SKM-1 (cell line): Measurements from ENCODE around the gene TFRC.
A peak's percentile ranks its signal among the peaks of the same experiment; 100 is the strongest.
"Not testable (repeated sequence)": the region's sequence is repeated elsewhere in the genome, so short reads cannot be mapped to it uniquely, and the experiment has no call there.

Experiments
- DNase-seq: peaks from one replicate; lab custom pipeline; 2025; ENCODE audit not compliant: unreplicated experiment; lab: John Stamatoyannopoulos, UW

The TFRC gene

DNA sequence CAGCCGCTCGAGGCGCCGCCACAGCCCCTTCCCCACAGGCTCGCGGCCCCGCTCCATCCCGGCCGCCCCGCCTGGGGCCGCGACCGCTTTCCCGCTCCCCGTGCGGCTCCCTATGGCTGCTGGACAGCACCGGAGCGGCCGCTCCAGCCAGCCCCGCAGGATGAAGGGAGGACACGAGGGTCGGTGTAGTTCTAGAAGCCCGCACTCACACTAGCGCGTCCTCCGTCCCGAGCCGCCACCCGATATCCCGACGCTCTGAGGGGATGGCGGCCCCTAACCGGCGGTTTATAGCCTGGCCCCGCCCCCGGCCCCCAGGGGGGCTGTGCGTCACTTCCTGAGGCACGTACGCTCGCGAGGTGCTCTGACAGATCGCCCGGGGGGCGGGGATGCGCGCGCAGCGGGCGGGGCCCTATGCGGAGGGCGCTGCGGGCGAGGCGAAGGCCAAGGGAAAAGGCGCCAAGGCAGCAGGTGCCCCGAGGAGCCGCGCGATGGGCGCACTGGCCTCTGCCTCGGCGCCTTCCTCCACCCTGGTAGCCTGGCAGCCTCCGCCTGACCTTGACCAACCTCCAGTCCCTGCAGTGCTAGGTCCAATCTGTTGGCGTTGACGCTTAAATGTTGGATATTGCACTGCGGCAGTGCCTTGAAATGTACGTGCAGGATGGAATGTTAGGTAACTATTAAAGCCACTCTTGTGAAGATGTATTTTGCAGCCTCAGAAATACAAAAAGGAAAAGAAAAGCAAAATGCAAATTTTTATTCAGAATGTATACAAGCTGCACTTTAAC lies at the start of gene TFRC:
TFRC (minus strand) TSS at position 257 of the 785 bp plus-strand sequence. CDS start 4,991 bp downstream, outside the sequence.
- peak; percentile 67 for DNase-seq

DNA sequence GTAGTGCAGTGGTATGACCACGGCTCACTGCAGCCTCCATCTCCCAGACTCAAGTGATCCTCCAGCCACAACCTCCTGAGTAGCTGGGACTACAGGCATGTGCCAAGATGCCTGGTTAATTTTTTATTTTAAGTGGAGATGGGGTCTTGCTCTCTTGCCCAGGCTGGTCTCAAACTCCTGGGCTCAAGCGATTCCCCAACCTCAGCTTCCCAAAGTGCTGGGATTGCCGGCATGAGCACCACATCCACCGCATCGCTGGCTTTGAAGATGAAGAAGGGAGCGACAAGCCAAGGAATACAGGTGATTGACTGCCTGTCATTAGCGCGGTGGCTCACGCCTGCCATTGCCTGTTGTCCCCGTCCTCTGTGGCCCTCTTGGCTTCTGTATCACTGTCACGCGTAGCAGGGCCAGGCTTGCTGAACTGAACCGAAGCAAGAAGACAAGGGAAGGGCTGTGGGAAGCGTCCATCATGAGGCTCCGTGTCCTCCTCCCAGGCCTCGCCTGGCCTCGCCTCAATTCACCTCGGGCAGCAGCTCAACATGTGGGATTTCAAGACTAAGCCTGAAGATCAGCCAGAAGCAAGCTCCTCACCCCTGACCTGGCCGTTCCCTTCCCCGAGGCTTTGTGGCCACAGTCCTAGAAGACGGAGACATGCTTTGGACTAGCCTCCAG lies 46.4 kb upstream of the TFRC start:
- no peak for DNase-seq

DNA sequence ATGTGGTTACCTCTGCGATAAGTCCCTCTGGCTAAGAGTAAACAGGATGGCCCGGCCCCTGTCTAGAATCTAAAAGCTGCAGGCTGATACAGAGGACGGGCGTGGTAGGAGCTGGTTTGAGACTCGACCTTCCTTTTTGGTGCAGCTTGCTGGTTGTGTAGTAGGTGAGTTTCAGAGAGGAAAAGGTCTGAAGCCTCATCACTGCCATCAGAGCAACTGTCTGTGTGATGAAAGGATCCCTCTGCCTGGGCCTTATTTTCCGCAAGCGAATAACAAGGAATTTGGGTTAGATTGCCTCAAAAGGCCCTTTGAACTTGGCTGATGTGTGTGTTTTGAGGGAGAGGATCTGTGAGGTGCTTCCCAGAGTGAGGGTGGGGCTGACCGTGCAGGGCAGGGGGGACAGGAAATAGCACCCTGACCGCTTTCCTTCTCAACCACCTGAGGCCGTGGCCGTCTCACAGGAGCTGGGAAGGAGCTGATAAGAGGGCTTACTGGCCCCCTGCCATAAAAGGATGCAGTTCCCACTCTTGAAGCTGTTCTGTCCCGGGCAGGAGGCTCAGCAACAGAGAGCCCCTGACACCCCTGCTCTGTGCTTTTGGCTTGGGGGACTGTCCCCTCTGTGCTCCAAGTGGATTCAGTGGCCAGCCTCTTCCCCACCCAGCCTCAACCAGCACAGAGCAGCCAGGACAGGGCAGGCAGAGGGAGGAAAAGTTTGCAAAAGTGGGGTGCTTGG lies 45.6 kb upstream of the TFRC start:
- no peak for DNase-seq

DNA sequence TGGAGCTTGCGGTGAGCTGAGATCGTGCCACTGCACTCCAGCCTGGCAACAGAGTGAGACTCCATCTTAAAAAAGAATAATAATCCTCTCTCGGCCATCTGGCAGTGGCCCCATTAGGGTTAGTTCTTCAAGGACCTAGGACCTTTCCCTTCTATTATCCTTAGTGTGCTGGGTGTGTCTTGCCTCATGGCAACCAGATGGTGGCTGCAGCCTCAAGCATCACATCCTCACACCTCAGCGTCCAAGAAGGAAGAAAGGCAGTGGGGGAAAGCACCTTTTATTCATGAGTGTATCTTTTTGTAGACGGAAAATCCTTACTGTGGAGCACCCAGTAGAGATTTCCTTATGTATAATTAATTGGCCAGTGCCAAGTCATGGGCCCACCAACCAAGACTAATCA lies 42.7 kb upstream of the TFRC start:
- no peak for DNase-seq

DNA sequence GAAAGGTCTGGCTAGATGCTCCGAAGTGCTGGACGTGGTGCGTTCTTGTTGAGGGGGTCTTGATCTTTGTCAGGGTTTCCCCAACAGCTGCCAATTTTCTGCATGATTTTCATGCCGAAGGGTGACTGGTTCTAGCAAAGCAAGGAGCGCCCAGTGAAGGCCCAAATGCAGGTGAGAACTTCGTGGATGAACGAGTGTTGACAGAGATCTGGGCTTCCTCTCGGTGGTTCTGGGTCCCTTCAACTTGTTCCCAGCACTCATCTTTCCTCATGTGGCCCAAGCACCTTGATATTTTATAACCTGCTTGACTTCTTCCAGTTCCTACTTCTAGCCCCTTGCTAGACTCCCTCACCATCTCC lies 40.8 kb upstream of the TFRC start:
- no peak for DNase-seq

DNA sequence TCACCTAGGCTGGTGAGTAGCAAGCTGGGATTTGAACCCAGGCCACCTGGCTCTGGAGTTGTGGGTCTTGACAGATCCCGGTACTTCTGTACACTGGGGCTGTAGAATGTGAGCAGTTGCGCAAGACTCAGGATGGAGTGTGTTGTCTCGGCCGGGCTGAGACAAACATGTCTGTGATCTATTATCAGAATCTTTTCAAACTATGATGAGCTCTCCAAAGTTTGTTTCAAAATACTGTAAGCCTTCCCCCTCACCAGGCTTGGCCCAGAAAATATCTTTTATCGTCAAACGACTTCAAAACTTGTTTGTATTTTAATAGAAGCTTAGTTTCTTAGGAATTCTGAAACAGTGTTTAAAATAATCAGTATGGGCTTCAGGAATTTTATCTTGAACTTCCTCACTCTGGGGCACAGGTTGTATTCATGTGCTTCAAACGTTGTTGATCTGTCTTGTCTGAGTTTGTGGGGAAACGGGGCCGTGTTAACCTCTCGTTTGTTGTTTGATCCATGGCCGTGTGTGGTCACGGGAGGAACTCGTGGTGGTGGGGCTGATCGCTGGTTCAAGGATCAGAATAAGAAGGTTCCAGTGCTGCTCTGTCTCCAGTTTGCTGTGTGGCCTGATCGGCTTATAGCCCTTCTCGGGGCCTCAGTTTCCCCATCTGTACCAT lies 40.3 kb upstream of the TFRC start:
- no peak for DNase-seq

DNA sequence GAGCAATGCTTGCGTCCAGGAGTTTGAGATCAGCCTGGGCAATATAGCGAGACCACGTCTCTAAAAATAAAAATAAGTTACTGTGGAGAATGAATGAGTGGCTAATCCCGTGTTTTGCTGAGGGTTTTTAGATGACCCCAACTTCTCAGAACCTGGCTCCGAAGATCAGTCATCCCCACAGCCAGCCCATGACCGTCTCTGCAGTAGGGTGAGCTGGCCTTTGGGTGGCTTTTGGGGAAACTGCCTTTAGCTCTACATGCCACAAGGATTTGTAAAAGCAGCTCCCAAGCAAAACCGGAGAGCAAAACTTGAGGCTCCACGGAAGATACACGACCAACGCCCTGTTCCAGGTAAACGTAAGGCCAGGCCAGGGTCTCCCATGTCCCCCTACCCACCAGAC lies 39.2 kb upstream of the TFRC start:
- DNase-seq: no peak

DNA sequence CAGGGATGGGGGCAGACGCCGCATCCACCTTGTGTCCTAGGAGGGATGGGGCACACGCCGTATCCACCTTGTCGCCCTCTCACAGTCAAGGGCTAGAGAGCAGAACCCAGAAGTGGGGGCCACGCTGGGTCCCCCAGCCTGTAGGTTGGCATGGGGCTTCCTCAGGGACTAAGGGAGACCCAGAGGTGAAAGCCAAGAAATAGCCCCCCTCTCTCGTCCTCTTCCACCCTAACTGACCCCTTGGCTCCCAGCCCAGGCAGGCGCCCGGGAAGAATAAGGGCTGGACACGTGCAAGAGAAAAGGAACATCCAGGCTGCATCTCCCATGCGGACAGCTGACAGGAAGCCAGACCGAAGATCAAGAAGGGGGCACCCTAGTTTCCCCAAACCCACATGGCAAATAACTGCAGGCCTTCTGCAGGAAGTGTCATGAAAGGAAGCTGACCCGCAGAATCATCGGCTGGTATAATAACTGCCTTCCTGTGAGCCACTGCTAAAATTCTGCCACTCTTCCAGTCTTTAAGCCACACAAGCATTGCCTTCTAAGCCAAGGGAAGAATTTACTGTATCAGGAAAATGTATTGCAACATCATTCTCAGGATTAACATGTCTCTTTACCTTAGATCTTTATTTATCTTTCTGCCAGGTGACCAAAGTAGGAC lies 38.5 kb upstream of the TFRC start:
- peak; percentile 68 for DNase-seq

DNA sequence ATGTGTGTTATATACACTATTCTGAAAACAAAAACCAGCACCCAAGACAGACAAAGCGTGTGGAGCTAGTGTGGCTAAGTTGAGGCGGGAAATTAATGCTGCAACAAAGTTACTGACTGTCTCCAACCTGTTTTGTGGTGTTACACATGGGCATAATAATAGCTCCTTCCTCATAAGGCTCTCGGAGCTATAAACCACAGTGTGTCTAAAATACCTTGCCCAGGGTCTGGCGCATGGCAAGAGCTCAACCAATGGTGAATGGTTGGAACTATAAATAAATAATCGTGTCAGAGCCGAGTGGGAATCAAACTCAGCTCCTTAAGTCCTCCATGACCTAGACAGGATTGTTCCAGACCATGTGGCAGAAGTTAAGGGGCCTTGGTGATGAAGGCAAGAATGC lies 35.9 kb upstream of the TFRC start:
- DNase-seq: peak; percentile 79

DNA sequence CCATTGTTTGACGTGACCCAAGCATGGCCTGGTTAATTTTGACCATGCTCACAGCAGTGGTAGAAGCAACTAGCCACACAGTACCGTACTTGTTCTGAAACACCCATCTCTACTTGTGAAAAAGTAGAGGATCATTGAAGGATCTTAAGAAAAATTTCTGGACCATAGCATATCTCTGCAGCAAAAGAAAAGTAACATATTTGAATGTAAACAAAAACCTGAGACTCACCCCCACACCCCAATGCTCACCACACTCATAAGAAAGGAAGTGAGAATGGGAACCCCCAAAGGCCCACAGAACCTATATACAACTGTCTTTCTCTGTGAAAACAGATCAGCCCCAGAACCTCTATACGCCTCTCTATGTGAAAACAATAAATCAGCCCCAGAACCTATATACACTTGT lies 33.8 kb upstream of the TFRC start:
- no peak for DNase-seq

DNA sequence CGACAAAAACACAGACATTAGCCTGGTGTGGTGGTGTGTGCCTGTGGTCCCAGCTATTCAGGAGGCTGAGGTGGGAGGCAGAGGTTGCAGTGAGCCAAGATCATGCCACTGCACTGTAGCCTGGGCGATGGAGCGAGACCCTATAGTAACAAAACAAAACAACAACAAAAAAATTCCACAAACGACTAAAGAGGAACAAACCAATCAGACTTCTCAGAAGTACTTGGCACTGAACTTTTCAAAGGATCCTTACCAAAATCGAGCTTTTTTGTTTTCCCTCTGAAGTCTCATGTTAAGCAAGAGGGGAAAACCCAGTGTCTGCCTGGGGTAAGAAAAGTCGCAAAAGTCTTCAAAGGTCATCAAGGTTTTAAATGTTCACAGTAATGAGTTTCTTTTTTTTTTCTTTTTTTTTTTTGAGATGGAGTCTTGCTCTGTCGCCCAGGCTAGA lies 30.1 kb upstream of the TFRC start:
- no peak for DNase-seq

DNA sequence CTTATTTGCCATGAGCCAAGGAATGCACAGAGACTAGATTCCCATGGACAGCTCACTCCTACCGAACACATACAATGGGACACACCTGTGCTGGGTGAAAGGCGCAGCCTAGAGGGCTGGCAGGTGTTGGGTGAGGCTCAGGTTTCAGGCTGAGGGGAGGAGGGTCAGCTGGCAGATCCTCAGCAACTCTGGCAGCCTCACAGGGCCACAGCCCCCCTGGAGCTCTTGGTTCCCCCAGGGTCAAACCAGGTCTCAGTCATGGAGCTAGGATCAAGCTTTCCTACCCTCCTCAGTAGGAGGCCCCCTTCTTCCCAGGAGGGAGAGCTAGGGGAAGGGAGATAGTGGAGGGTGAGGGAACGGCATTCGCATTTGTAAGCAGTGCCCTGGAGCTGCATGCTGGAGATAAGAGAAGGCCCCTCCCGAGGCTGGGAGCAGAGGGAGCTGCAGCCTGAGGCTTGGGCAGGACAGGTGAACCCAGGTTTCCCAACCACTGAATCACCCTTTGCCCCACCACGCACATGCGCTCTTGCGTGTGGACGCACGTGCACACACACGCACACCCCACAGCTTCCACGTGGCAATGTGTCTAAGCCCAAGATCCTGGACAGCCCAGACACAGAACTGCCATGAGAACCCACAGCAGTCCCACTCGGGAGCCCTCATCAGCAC lies 26.3 kb upstream of the TFRC start:
- no peak for DNase-seq

DNA sequence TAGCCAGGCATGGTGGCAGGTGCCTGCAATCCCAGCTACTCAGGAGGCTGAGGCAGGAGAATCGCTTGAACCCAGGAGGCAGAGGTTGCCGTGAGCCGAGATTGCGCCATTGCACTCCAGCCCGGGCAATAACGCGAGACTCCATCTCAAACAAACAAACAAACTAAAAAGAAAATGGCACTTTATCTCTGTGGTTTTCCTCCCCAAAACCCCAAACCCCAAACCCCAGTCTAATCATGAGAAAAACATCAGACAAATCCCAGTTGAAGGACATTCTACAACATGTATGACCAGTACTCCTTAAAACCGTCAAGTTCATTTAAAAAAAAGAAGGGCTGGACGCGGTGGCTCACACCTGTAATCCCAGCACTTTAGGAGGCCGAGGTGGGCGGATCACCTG lies 22.8 kb upstream of the TFRC start:
- DNase-seq: not testable (repeated sequence)

DNA sequence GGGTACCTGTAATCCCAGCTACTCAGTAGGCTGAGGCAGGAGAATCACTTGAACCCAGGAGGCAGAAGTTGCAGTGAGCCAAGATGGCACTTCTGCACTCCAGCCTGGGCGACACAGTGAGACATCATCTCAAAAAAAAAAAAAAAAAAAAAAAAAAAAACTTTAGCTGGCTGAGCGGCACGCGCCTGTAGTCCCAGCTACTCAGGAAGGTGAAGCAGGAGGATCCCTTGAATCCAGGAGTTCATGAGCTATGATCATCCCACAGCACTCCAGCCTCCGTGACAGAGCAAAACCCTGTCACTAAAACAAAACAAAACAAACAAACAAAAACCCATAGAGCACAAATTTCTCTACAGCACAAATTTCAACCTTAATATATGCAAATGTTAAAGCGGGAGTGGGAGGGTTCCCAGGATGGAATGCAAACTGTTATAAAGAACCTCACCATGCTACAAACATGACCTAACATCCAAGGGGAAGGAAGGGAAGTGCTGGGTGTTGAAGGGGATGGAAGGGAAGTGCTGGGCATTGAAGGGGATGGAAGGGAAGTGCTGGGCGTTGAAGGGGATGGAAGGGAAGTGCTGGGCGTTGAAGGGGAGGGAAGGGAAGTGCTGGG lies 16.6 kb upstream of the TFRC start:
- not testable (repeated sequence) for DNase-seq

DNA sequence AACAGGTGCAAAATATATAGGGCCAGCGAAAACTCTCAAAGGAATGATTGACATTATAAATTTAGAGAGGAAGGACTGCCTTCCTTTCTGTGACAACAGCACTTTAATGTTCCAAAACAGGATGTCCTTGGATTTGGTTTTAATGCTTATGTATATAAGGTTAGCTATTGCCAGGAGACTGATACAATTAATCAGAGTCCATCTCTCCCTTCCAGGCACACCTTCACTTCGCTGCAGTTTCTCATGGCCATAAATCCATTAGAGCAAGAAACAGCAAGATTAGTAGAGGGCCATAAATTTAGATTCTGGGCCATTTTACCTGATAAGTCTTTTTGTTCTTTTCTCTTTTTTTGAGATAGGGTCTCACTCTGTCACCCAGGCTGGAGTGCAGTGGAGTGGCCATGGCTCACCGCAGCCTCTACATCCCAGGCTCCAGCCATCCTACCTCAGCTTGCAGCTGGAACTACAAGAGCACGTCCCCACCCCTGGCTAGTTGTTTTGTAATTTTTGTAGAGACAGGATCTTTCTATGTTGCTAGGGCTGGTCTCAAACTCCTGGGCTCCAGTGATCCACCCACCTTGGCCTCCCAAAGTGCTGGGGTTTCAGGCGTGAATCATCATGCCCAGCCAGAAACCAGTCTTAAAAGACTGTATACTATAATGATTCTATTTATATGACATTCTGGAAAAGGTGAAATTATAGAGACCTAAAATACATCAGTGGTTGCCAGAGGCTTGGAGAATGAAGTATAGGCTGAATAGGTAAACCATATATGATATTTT lies 15.7 kb upstream of the TFRC start:
- DNase-seq: no peak

DNA sequence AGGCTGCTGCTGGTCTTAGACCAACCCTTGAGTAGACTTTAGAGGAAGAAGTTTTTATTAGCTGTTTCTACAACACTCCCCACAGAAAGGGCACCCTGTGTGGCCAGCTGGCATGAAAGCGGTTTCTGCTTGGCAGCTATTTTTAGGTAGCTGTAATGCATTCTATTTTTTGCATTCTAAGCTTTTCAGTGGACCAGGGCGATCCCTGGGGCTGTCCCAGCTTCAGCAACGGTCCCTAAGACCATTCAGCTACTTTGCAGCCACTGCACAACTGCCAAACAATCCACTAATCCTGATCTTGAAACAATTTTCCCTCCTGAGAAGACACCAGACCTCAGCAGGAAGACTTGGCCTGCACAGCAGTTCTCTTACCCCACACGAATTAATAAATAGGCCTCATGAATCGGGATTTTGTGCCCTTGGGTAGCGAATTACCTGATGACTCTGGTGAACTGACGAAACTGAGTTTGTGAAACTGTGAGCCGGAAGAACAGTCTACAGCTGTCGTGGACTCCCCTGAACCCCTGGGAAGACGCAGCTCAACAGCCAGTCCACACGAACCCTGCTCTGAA lies 14.6 kb upstream of the TFRC start:
- peak; percentile 30 for DNase-seq

DNA sequence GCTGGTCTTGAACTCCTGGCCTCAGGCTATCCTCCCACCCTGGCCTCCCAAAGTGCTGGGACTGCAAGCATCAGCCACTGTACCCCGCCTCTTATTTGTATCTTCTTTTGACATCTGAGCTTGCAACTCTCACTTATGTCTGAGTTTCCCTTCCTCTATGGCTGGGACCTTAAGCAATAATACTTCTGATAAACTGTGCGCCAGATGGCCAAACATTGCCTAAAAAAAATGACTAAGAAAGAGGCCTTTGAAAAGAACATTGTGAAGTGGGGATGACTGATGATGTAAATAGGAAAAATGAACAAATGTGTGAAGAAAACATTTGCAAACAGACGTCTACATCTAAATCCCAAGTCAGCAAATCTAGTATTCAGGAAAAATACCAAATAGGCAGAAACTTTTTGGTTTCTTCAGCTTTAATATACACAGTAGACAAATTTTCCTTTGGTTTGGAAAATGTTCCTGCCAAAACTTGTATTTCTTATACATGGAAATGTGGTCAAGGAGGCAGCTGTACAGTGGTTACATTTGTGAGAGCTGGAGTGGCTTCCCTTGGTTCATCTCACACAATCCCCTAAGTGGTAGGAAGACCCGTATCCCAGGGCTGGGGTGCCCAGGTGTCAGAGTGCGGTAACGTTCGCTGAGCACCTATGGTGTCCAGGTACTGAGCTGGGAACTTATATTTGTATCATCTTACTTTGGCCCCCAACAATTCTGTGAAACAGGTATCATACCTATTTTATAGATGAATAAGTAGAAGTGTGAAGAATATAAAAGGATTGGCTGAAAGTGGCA lies 11.6 kb upstream of the TFRC start:
- DNase-seq: no peak

DNA sequence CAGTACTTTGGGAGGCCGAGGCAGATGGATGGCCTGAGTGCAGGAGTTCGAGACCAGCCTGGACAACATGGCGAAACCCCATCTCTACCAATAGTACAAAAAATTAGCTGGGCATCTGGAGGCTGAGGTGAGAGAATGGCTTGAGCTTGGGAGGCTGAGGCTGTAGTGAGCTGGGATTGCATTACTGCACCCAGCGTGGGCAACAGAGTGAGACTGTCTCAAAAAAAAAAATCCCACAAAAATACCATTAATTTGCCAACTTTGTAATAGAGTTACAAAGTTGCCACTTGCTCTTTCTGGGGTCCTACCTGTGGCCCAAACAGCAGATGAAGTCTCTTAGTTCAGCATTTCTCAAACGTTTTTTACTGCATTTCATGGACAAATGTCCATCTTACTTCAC lies 6.0 kb upstream of the TFRC start:
- DNase-seq: no peak
